Bronchial epithelial cell (primary cell): ENCODE data around the gene YTHDC1. TPM values are rescaled to one million over a fixed set of nuclear protein-coding genes. Genes with fewer than 3 reads are reported as not detected.

ENCODE experiments used
- DNase-seq: peaks from one replicate; pipeline ENCODE4 v3.0.0-alpha.2; 2010; ENCODE audit warnings: low read depth
- FAIRE-seq: peaks from 2 replicates; lab custom pipeline; 2011; peaks lifted over from hg19 to GRCh38; lab: Jason Lieb, UNC
- H3K27me3 ChIP-seq: 2 replicates; pipeline ENCODE4 v1.5.1; 2011; ENCODE audit warnings: low read length; ENCODE audit not compliant: control insufficient read depth, insufficient read depth
- H3K36me3 ChIP-seq: 2 replicates; pipeline ENCODE4 v1.5.1; 2011; ENCODE audit warnings: low read length; ENCODE audit not compliant: control insufficient read depth, insufficient read depth
- H3K4me3 ChIP-seq: 2 replicates; pipeline ENCODE4 v1.5.1; 2011; ENCODE audit warnings: mild to moderate bottlenecking, low read depth, low read length, control low read depth
- total RNA-seq: library from RNA; depleted of rRNA; stranded (reverse); fragments of >200 nt; gene quantifications from 2 replicates; pipeline ENCODE4 v1.2.1, GENCODE V29; 2014
- TF ChIP-seq, protein P1 (sequence below): IDR thresholded peaks from 2 replicates; pipeline ENCODE4 v1.5.1; 2011; ENCODE audit warnings: mild to moderate bottlenecking, moderate library complexity, low read length, control low read depth, inconsistent platforms; ENCODE audit not compliant: insufficient read depth, severe bottlenecking

YTHDC1 gene
- total RNA-seq, 1 donor from 2014 or later = 44.5 TPM

DNA sequence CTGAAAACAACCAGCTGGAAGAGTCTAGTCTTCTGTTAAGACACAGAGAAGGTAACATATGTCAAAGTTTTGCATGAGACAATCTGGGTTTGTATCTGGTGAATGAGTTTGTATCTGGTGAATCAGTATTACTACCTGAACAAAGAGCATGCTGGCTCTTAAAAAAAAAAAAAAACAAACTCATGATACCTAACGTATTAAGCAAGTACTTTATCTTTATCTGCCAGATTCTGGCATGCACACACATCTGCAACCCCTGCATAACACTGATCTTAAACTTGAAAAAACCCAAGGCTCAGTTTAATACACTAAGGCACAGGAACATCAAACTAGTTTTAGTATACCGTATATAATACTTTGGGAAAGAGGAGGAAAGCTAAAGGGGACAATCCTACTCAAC is 5.8 kb downstream of the YTHDC1 start:
- TF ChIP-seq, protein P1, sequence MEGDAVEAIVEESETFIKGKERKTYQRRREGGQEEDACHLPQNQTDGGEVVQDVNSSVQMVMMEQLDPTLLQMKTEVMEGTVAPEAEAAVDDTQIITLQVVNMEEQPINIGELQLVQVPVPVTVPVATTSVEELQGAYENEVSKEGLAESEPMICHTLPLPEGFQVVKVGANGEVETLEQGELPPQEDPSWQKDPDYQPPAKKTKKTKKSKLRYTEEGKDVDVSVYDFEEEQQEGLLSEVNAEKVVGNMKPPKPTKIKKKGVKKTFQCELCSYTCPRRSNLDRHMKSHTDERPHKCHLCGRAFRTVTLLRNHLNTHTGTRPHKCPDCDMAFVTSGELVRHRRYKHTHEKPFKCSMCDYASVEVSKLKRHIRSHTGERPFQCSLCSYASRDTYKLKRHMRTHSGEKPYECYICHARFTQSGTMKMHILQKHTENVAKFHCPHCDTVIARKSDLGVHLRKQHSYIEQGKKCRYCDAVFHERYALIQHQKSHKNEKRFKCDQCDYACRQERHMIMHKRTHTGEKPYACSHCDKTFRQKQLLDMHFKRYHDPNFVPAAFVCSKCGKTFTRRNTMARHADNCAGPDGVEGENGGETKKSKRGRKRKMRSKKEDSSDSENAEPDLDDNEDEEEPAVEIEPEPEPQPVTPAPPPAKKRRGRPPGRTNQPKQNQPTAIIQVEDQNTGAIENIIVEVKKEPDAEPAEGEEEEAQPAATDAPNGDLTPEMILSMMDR = no peak
- DNase-seq (peak; percentile 21), FAIRE-seq (no peak)
- no peaks in the 10 kb centered on the region for H3K27me3 ChIP-seq
- H3K36me3 ChIP-seq = no peaks in the 10 kb centered on the region
- no peak overlapping the region for H3K4me3 ChIP-seq

GRCh38 chr4:68342134-68342533 is 7.8 kb downstream of the YTHDC1 start:
- Histone ChIP-seq H3K4me3 (no peak overlapping the region), H3K36me3 (peaks cover 1% of the 10 kb centered on the region), H3K27me3 (no peaks in the 10 kb centered on the region)
- TF ChIP-seq, protein P1 = no peak
- no peak for FAIRE-seq
- DNase-seq = peak; percentile 77

DNA sequence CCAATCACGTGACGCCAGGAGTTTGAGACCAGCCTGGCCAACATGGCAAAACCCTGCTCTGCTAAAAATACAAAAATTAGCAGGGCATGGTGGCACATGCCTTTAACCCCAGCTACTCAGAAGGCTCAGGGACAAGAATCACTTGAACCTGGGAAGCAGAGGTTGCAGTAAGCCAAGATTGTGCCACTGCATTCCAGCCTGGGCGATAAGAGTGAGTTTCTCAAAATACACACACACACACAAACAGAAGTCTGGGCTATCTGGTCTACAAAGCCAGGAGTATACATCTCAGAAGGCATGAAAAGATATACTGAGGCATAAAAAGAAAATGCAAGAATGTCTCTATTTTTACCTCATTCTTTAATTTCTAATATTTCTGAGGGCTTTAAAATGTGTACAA is 11.3 kb downstream of the YTHDC1 start:
- Histone ChIP-seq H3K4me3 (no peak overlapping the region), H3K27me3 (no peaks in the 10 kb centered on the region), H3K36me3 (peaks cover 5% of the 10 kb centered on the region)
- TF ChIP-seq, protein P1 = no peak
- DNase-seq (no peak), FAIRE-seq (no peak)

- DNase-seq (no peak), FAIRE-seq (no peak)
- TF ChIP-seq, protein P1 = no peak
- Histone ChIP-seq H3K4me3 (no peak overlapping the region), H3K27me3 (no peaks in the 10 kb centered on the region), H3K36me3 (peaks cover 9% of the 10 kb centered on the region)
Observed at GRCh38 chr4:68337522-68337921, 12.4 kb downstream of the YTHDC1 start.

DNA sequence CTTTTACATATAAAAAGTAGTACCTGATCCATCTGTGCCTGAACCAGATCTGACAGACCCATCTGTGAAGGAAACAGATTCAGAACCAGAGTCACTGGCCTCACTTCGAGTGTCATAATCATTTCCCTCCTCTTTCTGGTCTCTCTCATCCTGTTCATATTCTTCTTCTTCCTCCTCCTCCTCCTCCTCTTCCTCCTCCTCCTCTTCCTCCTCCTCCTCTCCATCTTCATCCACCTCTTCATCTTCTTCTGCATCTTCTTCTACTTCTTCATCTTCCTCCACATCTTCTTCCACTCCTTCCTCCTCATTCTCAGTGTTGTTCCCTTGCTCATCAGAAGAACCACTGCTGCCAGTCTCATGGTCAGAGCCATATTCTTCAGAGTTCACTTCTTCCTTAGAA is 12.9 kb downstream of the YTHDC1 start:
- Histone ChIP-seq H3K36me3 (peaks cover 10% of the 10 kb centered on the region), H3K4me3 (no peak overlapping the region), H3K27me3 (no peaks in the 10 kb centered on the region)
- TF ChIP-seq, protein P1 = no peak
- DNase-seq = no peak
- no peak for FAIRE-seq

- TF ChIP-seq, protein P1 = no peak
- no peak for DNase-seq
- no peak for FAIRE-seq
- Histone ChIP-seq H3K4me3 (no peak overlapping the region), H3K27me3 (no peaks in the 10 kb centered on the region), H3K36me3 (peaks cover 11% of the 10 kb centered on the region)
Observed at GRCh38 chr4:68336530-68336929, 13.4 kb downstream of the YTHDC1 start.
